HG03039 (cell line): ENCODE results near the gene PPFIBP2.
A peak's percentile ranks its signal among the peaks of the same experiment; 100 is the strongest.

Experiments used
- ATAC-seq: cut with Tn5 transposase; IDR thresholded peaks from one replicate; pipeline ENCODE4 v1.9.1; 2021; ENCODE audit warnings: mild to moderate bottlenecking, moderate library complexity; ENCODE audit not compliant: unreplicated experiment

Gene PPFIBP2

GRCh38 chr11:7683571-7683970, 169.8 kb downstream of the PPFIBP2 start:
- no peak for ATAC-seq

GRCh38 chr11:7686761-7687160, 173.0 kb downstream of the PPFIBP2 start:
- ATAC-seq, result no peak

GRCh38 chr11:7687386-7687785, 173.6 kb downstream of the PPFIBP2 start:
- ATAC-seq, result no peak

GRCh38 chr11:7688238-7688826, 174.5 kb downstream of the PPFIBP2 start:
- peak; percentile 70 for ATAC-seq

GRCh38 chr11:7689239-7689638, 175.4 kb downstream of the PPFIBP2 start:
- ATAC-seq, result no peak

- ATAC-seq, result no peak
Measured at GRCh38 chr11:7690648-7691047, 176.8 kb downstream of the PPFIBP2 start.

GRCh38 chr11:7691759-7692350, 178.1 kb downstream of the PPFIBP2 start:
- ATAC-seq, result no peak

GRCh38 chr11:7692426-7692825, 178.6 kb downstream of the PPFIBP2 start:
- ATAC-seq, result no peak

GRCh38 chr11:7694235-7694634, 180.4 kb downstream of the PPFIBP2 start:
- ATAC-seq, result no peak

- ATAC-seq, result no peak
Measured at GRCh38 chr11:7696424-7696823, 182.6 kb downstream of the PPFIBP2 start.
